NCI-H2107 treated with DMSO at 0.1 percent for 48 hours (cell line): ENCODE data around the gene TMEM131.

Experiments used
- DNase-seq: peaks from one replicate; lab custom pipeline; 2025; ENCODE audit not compliant: unreplicated experiment; lab: John Stamatoyannopoulos, UW

Gene TMEM131

DNA sequence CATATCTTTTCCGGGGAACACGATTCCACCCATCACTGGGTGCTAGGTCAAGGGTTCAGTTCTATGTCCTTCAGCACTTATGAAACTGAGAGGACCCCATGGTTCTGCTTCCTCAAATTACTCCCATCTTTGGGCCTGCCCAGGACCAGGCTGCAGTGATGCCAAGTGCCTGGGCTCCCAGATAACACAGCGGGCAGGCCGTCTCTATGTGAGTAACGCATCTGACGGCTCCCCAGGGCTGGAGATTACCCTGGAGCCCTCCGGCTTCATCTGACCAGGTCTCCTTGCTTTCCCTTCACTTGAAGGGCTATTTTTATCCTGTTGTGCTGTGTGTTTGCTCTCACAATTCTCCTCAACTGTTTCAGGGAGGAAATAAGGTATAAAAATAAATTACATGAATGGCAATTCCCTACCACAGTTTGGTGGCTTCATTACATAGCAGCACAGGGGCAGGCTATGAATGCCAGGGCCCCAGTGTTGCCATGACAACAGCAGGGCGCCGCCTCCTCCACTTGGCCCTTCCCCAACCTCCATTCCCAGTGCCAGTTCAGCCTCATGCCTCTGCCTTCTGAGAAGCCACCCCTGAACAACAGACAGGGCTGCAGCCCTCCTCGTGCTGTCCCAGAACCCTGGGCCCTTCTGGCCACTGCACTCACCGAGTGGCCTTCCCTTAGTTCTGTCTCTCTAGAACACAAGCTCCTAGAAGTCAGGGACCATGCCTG, 25.4 kb upstream of the TMEM131 start:
- DNase-seq, result no peak

DNA sequence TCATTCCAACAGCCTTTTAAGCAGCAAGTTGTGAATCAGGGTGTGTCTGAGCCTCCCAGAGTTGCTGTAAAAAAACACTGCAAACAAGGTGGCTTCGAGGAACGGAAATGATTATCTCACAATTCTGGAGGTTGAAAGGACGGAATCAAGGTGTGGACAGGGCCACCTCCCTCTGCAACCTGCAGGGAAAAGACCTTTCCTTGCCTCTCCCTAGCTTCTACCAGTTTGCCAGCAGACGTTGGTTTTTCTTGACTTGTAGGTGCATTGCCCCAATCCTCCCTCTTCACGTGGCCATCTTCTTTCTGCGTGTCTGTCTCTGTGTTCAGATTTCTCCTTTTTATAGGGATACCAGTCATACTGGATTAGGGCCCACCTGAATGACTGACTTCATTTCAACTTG, 24.8 kb upstream of the TMEM131 start:
- DNase-seq, result no peak

DNA sequence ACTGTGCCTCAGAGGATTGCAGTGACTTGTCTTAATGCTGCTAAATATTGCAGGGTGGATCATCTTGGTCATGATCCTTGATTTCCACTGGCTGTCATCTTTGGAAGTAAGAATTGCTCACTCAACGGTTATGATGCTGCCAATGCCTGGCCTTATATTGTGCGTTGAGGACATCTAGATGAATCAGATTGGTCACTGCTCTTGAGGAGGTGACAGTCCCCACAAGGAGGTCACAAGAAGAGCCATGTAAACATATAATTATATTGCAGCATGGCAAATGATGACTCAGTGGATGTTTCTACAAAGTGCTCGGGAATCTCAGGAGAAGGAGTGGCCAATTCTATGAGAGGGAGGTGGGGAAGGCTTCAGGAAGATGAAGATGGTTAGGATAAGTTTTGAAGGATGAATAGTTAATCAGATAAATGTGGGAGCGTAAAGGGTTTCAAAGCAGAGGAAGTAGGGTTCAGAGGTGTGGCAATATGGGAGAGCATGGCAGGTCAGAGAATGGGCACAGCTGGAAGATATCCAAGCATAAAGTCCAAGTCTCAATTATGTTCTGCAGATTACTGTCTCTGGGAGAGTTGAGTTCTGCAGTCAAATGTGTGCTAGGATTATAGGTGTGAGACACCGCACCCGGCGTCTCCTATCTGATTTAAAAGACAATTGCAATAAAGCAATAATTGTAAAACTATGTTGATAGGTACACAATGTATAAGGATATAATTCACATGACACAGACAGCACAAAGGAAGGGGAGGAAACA, 21.3 kb upstream of the TMEM131 start:
- no peak for DNase-seq

DNA sequence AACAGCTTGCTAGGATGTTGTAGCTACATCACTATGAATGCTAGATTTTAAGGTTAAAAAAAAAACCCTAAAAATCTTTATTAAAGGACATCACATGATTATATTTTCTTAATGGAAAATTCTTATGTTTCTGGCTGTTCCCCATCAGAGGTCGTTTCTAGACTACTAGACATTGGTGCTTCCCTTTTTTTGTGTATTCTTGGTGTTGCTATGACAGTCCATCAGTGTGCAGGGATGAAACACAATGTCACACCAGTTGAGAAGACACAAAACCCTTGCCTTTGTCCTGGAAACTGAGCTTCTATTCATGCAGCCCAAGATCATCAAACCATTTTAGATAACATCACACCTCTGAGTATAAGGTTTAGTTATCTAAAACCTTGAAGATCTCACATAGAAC, 19.9 kb upstream of the TMEM131 start:
- no peak for DNase-seq

DNA sequence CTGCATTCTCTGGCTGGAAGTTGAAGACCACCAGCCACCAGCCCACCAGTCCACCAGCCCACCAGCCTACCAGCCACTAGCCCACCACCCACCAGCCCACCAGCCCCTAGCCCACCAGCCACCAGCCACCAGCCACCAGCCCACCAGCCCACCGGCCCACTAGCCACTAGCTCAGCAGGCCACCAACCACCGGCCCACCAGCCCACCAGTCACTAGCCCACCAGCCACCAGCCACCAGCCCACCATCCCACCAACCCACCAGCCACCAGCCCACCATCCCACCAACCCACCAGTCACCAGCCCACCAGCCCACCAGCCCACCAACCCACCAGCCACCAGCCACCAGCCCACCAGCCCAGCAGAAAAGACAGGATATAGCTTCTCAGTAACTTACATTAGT, 18.6 kb upstream of the TMEM131 start:
- no peak for DNase-seq

DNA sequence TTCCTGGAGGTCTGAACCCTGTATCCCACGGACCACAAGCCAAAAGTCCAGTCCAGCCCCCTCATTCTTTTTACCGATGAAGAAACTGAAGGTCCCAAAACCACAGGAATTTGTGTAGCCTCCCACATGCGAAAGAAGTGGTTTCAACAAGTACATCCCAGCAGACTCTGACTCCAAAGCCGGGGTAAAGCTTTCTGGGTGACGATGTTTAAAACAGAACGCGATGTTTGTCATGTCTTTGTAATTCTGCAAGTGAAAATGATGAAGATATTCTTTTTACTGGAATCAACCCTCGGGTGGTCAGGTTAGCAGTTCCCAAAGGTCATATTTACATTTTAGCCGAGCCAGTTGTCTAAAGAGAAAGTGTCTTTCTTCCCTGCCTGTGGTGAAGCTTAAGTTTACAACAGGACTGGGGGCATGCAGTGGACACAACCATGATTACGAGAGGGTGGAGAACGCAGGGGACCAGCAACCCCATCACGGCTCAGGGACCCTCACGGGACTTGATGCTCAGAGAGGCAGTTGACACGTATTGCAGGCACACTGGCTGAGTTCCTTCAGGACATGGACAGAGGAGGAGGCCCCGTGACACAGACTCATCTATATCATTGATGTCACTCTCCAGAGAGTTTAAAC, 17.8 kb upstream of the TMEM131 start:
- no peak for DNase-seq

DNA sequence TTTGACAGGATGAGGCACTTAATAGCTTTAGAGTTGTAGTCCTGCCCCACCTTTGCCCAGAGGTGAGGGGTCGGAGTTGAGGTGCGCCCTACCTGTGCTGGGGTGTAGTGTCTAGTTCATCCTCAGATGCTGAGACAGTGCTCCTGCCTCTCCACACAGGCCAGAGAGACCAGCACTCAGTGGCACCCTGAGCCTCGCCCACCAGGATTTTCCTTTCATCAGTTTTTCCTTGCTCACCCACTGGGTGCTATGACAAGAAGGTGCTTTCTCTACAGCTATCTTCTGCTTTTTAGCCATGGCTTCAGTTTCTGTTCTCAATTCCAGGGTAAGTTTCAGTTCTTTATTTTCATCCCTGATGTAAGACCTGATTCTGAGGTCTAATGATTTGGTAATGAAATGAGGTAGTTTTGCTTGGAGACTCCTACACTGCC, 16.8 kb upstream of the TMEM131 start:
- no peak for DNase-seq

DNA sequence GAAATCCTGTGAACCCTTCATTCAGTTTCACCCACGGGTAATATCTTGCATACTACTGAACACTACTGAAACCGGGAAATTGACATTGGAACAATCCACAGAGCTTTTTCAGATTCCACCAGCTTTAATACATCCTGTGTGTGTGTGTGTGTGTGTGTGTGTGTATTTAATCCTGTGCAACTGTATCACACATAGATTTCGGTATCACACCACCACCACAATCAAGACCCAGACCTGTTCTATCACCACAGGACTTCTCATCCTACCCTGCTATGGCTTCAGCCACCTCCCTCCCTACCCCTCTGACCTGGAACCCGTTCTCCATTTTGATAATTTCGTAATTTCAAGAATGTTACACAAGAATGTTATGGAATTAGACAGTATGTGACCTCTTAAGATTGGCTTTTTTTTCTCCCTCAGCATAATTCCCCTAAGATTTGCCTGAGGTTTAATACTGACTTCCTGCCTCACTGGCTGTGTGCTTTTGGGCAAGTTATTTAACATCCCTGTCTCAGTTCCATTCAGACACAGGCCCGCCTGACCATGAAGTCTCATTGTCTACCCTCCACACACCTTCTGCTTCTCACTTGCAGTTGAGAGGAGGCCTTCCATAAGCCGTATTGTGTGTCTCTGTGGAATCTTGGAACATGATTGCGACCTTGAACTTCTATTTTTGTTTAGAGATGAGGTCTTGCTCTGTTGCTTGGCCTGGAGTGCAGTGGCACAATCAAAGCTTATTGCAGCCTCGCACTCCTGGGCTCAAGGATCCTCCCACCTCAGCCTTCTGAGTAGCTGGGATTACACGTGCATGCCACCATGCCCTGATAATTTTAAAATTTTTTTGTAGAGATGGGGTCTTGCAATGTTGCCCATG, 14.4 kb upstream of the TMEM131 start:
- DNase-seq, result no peak

DNA sequence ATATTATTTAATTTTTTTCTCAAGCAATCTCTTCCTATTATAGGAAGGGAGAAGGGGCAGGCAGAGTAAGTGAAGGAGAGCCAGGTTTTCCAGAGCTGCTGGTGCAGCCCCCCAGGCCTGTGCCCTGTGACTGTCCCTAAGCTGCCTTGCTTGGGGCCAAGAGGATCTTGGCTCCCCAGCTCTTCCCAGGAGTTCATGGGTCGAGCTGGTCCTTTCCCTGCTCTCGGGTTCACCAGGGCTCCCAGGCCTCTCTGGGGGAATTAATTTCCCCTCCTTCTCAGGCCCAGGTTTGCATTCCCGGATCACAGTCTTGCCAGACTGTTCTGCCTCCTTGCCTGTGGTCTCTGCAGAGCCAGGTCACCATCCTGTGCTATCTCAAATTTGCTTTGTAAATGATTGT, 12.7 kb upstream of the TMEM131 start:
- DNase-seq, result no peak

DNA sequence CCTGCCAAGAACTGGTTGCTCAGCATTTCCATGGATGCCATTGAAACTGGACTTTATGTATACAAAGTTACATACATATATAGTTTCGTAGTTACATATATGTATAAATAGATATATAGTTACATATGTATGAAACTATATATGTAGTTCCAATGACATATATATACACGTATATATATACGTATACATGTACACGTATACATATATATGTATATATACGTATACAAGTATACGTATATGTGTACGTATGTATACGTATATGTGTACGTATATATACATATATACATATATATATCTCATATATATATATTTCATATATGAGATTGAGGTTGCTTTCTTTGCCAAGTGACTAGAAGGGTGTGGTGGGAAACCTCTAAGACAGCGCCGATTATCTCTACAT, 10.6 kb upstream of the TMEM131 start:
- no peak for DNase-seq

DNA sequence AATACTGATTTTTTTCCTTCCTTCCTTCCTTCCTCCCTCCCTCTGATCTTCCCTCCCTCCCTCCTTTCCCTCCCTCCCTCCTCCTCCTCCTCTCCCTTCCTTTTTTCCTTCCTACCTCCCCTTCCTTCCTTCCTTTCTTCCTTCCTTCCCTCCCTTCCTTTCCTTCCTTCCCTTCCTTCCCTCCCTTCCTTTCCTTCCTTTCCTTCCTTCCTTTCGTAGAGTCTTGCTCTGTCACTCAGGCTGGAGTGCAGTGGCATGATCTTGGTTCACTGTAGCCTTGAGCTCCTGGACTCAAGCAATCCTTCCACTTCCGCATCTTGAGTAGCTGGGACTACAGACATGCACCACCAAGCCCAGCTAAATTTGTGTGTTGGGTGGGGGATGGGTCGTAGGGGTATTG, 8.9 kb upstream of the TMEM131 start:
- DNase-seq, result no peak

DNA sequence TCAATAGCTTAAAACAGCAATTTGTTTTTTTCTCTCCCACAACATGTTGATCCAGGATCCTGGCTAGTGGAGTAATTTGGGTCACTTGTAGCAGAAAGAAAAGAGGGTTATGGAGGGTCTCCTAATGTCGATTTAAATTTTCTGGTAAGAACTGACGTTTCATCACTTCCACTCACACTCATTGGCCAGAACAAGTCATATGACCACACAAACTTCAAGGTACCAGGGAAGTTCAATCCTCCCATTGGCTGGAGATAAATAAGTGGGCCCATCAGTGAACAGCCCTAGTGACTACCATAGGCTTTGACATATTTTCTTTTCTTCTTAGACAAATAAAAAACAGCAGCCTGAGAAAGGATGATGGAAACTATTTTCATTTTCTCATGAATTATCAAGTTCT, 8.3 kb upstream of the TMEM131 start:
- DNase-seq, result no peak

DNA sequence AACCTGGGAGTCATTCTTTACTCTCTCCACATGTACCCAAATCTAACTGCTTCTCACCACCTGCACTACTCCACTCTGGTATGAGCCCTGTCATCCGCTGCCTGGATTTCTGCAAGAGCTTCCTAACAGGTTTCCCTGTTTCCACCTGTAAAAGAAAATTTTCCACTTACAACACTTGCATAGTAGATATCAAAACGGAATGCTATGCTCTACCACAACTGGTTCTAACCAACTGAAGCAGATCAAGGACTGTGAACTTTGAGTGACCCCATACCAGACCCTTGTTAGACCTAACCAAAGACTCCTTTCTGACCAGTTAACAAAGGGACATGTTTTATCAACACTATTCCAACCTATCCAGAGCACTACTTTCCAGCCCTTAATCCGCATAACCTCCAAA, 3.8 kb upstream of the TMEM131 start:
- no peak for DNase-seq

DNA sequence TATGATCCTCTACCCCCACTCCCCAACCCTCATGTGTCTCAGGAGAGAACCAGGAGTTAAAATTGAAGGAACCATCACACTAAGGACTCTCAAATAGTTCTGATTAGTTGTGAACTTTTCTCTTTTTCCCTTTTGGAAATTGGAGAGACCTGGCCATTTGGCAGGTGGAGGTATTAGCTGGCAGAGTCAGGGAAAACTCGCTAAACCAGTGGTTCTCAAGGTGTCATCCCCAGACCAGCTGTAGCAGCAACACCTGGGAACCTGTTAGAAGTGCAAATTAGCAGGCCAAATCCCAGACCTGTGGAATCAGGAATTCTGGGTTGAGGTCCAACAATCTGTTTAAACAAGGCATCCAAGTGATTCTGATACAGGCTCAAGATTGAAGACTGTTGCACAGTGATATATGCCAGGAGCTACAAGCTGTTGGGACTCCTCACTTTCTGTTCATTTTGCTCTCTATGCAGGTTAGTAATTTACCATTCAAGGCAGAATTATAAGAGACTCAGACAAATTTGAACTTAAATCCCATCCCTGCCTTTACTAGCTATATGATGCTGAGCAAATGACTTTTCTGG, 2.8 kb upstream of the TMEM131 start:
- DNase-seq, result no peak

DNA sequence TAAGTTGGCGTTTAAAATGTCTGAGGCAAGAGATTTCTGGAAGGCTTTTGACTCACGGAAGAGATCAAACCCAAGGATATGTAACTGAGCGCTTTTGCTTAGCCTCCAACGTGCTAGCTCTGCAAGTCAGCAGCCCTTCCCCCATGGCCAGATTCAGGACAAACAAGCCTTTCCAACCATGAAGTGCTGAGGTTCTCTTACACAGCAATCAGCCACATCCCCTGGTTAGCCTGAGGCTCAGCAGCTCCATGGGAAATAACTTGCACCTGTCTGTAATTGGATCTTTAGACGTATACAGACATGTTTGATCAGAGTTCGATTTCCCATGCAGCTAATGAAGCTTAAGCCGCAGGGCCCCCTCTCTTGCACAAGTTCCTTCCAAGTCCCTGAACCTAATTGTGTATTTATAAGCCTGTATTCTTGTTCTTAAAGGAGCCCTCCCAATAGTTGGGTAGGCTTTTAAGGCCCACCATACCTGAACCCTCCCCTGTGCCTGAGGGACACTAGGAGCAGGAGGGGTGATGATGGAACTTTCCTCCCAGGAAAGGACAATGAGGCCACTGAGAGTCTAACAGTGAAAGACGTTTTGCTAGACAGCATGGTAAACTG, 2.1 kb upstream of the TMEM131 start:
- DNase-seq, result peak; percentile 98

DNA sequence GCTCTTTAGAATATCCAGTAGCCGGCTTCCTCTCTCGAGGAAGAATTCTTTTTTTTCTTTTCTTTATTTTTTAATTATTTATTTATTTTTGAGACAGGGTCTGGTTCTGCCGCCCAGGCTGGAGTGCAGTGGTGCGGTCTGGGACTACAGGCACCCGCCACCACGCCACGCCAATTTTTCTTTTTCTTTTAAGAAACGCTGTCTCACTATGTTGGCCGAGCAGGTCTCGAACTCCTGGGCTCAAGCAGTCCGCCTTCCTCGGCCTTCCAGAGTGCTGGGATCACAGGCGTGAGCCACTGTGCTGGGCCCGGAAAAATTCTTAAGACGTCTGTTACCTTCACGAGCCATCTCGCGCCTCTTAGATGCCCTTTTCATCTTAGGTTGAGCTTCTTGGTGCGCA, 931 bp upstream of the TMEM131 start:
- no peak for DNase-seq

DNA sequence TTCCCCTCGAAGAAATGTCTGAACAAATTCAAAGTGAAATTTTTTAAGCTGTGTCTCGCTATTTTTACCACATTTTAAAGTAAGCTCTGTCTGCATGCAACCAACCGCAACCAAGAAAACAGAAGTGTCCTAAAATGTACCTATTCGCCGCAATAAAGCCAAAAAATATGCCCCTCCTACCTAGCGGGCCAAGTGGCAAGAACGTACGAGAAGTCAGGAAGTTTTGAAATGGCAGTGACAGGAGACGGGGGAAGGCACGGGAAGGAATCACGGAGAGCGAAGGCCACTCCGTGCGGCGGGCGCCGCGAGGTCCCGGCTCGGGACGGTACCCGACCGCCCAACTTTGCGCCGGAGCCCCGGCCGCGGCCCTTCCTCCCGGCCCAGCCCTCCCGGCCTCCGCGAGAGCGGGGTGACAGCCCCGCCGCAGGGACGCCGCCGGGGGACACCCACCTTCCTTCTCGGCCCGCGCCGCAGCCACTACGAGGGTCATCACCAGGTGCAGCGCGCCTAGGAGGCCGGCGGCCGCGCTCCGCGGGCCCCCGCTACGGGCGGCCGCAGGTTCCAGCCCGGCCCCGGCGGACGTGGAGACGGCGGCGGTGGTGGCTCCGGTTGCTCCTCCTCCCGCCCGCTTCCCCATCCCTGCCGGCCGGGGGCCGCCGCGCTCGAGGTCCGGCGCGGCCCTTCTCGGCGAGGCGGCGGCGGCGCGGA, 568 bp downstream of the TMEM131 start:
- DNase-seq, result peak; percentile 14

DNA sequence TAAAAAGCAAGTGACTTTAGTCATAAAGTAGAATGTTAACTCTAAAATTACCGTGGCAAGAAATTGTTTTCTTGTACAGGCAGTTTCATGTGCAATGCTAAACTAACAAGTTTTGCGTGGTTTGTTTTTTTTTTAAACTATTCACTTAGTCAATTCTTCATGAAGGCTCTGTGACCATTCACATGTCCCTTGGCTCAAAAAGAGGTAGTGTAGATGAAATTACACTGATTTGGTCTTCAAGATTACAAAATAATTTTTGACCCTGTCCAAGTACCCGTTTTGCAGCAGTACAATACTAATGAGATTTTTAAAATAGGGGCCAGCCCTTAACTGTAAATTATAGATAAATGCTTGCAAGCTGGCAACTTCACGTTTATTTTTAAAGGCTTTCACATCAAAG, 1.3 kb downstream of the TMEM131 start:
- no peak for DNase-seq

DNA sequence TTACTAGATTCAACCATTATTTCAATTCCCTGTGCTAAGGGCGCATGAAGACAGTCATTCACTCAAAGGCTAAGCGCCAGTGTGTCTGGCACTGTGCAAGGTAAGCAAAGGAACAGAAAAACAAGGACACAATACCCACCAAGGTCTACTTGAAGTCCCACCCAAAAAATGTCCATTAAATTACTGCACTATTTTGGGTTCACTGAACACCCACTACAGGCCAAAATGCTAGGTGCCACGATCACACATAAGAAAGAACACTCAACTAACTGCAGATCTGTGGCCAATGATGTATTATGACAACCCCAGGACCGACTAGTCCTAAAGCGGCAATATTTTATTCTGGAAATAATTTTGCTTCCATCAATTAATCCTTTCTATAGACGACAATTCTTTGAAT, 1.8 kb downstream of the TMEM131 start:
- DNase-seq, result no peak
